Naive thymus-derived CD4-positive, alpha-beta T cell (primary cell): ENCODE data around the gene CSK. TPM values are rescaled to one million over a fixed set of nuclear protein-coding genes. Genes with fewer than 3 reads are reported as not detected.

ENCODE experiments used
- ATAC-seq: fragments of 150-1000 bp; cut with Tn5 transposase; 2 replicates; pipeline ENCODE4 v1.10.0; 2021; ENCODE audit warnings: mild to moderate bottlenecking, moderate library complexity
- CTCF ChIA-PET: fragments of 350-600 bp; sonication (Branson Sonifier 250); formaldehyde crosslinking; loops from one replicate; lab custom pipeline; 2021; ENCODE audit warnings: antibody characterized with exemption; lab: Charles Lee
- POLR2A ChIA-PET: fragments of 350-600 bp; sonication (Branson Sonifier 250); formaldehyde crosslinking; loops from one replicate; lab custom pipeline; 2021; ENCODE audit warnings: antibody characterized with exemption, inconsistent platforms; lab: Charles Lee
- DNase-seq, 9 donors: peaks; one replicate each; pipeline versions ENCODE4 v3.0.0 to v3.0.0-alpha.2; 2020 to 2022; ENCODE audit warnings: mixed read lengths in 1 of 9
- H3K27ac ChIP-seq: one replicate; pipeline ENCODE4 v1.7.0; 2013; ENCODE audit warnings: mild to moderate bottlenecking, low read depth, low read length, moderate library complexity
- H3K27me3 ChIP-seq, 2 donors: one replicate each; pipeline ENCODE4 v1.7.0; 2013; ENCODE audit warnings: low read length in 2 of 2, mild to moderate bottlenecking in 2 of 2, moderate library complexity in 2 of 2; ENCODE audit not compliant: control insufficient read depth in 2 of 2, insufficient read depth in 2 of 2
- H3K36me3 ChIP-seq, 3 experiments: 1 replicate in 2 of 3; 2 replicates in 1 of 3; pipeline ENCODE4 v1.7.0; 2013; ENCODE audit warnings: low read length in 3 of 3, mild to moderate bottlenecking in 3 of 3, moderate library complexity in 1 of 3; ENCODE audit not compliant: insufficient read depth in 3 of 3, control insufficient read depth in 2 of 3
- H3K4me1 ChIP-seq, 2 donors: one replicate each; pipeline ENCODE4 v1.7.0; 2013; ENCODE audit warnings: low read length in 2 of 2, mild to moderate bottlenecking in 2 of 2, moderate library complexity in 1 of 2; ENCODE audit not compliant: control insufficient read depth in 2 of 2, insufficient read depth in 2 of 2
- H3K4me3 ChIP-seq: 2 replicates; pipeline ENCODE4 v1.7.0; 2013; ENCODE audit warnings: mild to moderate bottlenecking, low read length
- H3K9me3 ChIP-seq, 3 experiments: 1 replicate in 2 of 3; 2 replicates in 1 of 3; pipeline ENCODE4 v1.7.0; 2013; ENCODE audit warnings: low read length in 3 of 3; ENCODE audit not compliant: control insufficient read depth in 2 of 3
- H3K27ac Mint-ChIP-seq, 9 donors: one replicate each; pipeline ENCODE4 v1.8.0; 2020 to 2022; ENCODE audit warnings: mixed read lengths in 9 of 9, mild to moderate bottlenecking in 8 of 9, moderate library complexity in 5 of 9, inconsistent platforms in 2 of 9
- H3K27me3 Mint-ChIP-seq, 5 donors: one replicate each; pipeline ENCODE4 v1.8.0; 2021 to 2022; ENCODE audit warnings: mixed read lengths in 5 of 5, mild to moderate bottlenecking in 1 of 5
- H3K36me3 Mint-ChIP-seq, 5 donors: one replicate each; pipeline ENCODE4 v1.8.0; 2020 to 2022; ENCODE audit warnings: mixed read lengths in 5 of 5, mild to moderate bottlenecking in 3 of 5, inconsistent platforms in 1 of 5
- H3K4me1 Mint-ChIP-seq, 7 donors: one replicate each; pipeline ENCODE4 v1.8.0; 2020 to 2022; ENCODE audit warnings: mixed read lengths in 7 of 7, mild to moderate bottlenecking in 3 of 7, inconsistent platforms in 1 of 7
- H3K4me3 Mint-ChIP-seq, 10 donors: one replicate each; pipeline ENCODE4 v1.8.0; 2020 to 2022; ENCODE audit warnings: mild to moderate bottlenecking in 10 of 10, mixed read lengths in 10 of 10, moderate library complexity in 6 of 10, inconsistent platforms in 2 of 10
- H3K9me3 Mint-ChIP-seq, 11 donors: one replicate each; pipeline ENCODE4 v1.8.0; 2020 to 2022; ENCODE audit warnings: mixed read lengths in 11 of 11, mild to moderate bottlenecking in 4 of 11, inconsistent platforms in 1 of 11, moderate library complexity in 1 of 11
- intact Hi-C, 2 donors: fragments of 100-400 bp; cut with micrococcal nuclease; formaldehyde crosslinking; loops; one replicate each; pipeline ENCODE4 v1.15.1; 2023
- polyA plus RNA-seq, 2 donors: library from polyadenylated mRNA; unstranded; fragments of 300-500 nt; fragmentation: Illumina TruSeq; gene quantifications; one replicate each; pipeline ENCODE4 v1.2.3, GENCODE V29; 2021
- total RNA-seq, 6 experiments: library from RNA in 5 of 6; stranded (reverse) in 5 of 6; gene quantifications; 1 replicate in 5 of 6; 2 replicates in 1 of 6; pipeline ENCODE4 v1.2.3 and lab custom pipeline; 2021 to 2026

The CSK gene
- total and polyA plus RNA-seq, 7 experiments from 2014 or later = 67.7 to 421 (median 214) TPM

GRCh38 chr15:74845208-74845568, 63.3 kb downstream of the CSK start:
- Histone ChIP-seq H3K27me3 (no peaks in the 10 kb centered on the region), H3K27ac (peak overlapping the region; percentile 79), H3K9me3 (no peaks in the 10 kb centered on the region), H3K36me3 (peaks cover 0 to 43% (median 0%) of the 10 kb centered on the region in 3 experiments), H3K4me1 (peaks cover 40 to 50% of the 10 kb centered on the region in 2 donors), H3K4me3 (peak overlapping the region; percentile 49)
- CTCF ChIA-PET = interaction anchor here (0.9 to 2.6 kb wide), 10 partner anchors 8 to 150 kb away, joined by 3 to 20 read pairs (median 6); partner anchors contain the start of genes FAM219B and SCAMP5
- Mint-ChIP-seq H3K27ac (peak overlapping the region; percentile 67 to 95 (median 94)), H3K9me3 (no peaks in the 10 kb centered on the region), H3K36me3 (peaks cover 5 to 40% (median 17%) of the 10 kb centered on the region in 5 donors), H3K27me3 (no peaks in the 10 kb centered on the region), H3K4me1 (peaks cover 26 to 62% (median 50%) of the 10 kb centered on the region in 7 donors), H3K4me3 (peak overlapping the region; percentile 51 to 95 (median 80))
- POLR2A ChIA-PET = interaction anchor here (0.6 to 4.4 kb wide), 18 partner anchors 9 to 607 kb away, joined by 3 to 44 read pairs (median 5); partner anchors contain the start of genes C15orf39, FAM219B, RPP25 and SCAMP2
- intact Hi-C loops = loop anchor here (1.0 to 10.0 kb wide), 5 partner anchors 14 to 610 kb away; partner anchors contain the start of genes C15orf39 (in 1 of the 2), SCAMP2 (in 1 of the 2) and SIN3A (in 1 of the 2)
- ATAC-seq (peak; percentile 39), DNase-seq (peak in 8 of 9 donors; percentile 33 to 64 (median 57))

- Histone ChIP-seq H3K36me3 (peaks cover 0 to 44% (median 3%) of the 10 kb centered on the region in 3 experiments), H3K4me1 (peaks cover 40 to 50% of the 10 kb centered on the region in 2 donors), H3K27me3 (no peaks in the 10 kb centered on the region), H3K27ac (peak overlapping the region; percentile 79), H3K4me3 (peak overlapping the region; percentile 49), H3K9me3 (no peaks in the 10 kb centered on the region)
- peak overlapping the region; percentile 67 to 95 (median 94) for H3K27ac Mint-ChIP-seq
- no peaks in the 10 kb centered on the region for H3K9me3 Mint-ChIP-seq
- peak in 4 of 9 donors; percentile 23 to 34 (median 28) for DNase-seq
- peaks cover 5 to 40% (median 17%) of the 10 kb centered on the region in 5 donors for H3K36me3 Mint-ChIP-seq
- CTCF ChIA-PET = interaction anchor here (1.2 to 2.6 kb wide), 4 partner anchors 23 to 60 kb away, joined by 3 to 11 read pairs (median 9); partner anchors contain the start of gene FAM219B
- POLR2A ChIA-PET = interaction anchor here (0.7 to 4.4 kb wide), 6 partner anchors 24 to 356 kb away, joined by 4 to 44 read pairs (median 14); partner anchors contain the start of genes C15orf39, FAM219B and RPP25
- peaks cover 26 to 59% (median 50%) of the 10 kb centered on the region in 7 donors for H3K4me1 Mint-ChIP-seq
- no peaks in the 10 kb centered on the region for H3K27me3 Mint-ChIP-seq
- ATAC-seq = no peak
- intact Hi-C loops = loop anchor here (1.0 to 10.0 kb wide), 5 partner anchors 13 to 609 kb away; partner anchors contain the start of genes C15orf39 (in 1 of the 2), SCAMP2 (in 1 of the 2) and SIN3A (in 1 of the 2)
- H3K4me3 Mint-ChIP-seq = peak overlapping the region; percentile 51 to 95 (median 80)
Observed at GRCh38 chr15:74845581-74845980, 63.7 kb downstream of the CSK start.

GRCh38 chr15:74847432-74847831, 65.6 kb downstream of the CSK start:
- peaks cover 14 to 41% (median 33%) of the 10 kb centered on the region in 7 donors for H3K4me1 Mint-ChIP-seq
- H3K9me3 Mint-ChIP-seq = no peaks in the 10 kb centered on the region
- ATAC-seq (no peak), DNase-seq (no peak)
- H3K9me3 ChIP-seq = no peaks in the 10 kb centered on the region
- no peaks in the 10 kb centered on the region for H3K27me3 Mint-ChIP-seq
- no peak overlapping the region for H3K4me3 Mint-ChIP-seq
- POLR2A ChIA-PET = interaction anchor here (0.6 to 1.0 kb wide), 5 partner anchors 20 to 55 kb away, joined by 3 to 4 read pairs (median 3); partner anchors contain the start of gene SCAMP2
- no peak overlapping the region for H3K27ac ChIP-seq
- peaks cover 9 to 56% (median 19%) of the 10 kb centered on the region in 3 experiments for H3K36me3 ChIP-seq
- no peaks in the 10 kb centered on the region for H3K27me3 ChIP-seq
- intact Hi-C loops = loop anchor here (10.0 kb wide), 2 partner anchors 357 to 607 kb away; partner anchors contain the start of genes C15orf39 (in 1 of the 2) and SIN3A (in 1 of the 2)
- peak overlapping the region; percentile 7 to 95 (median 72) for H3K27ac Mint-ChIP-seq
- no peak overlapping the region for H3K4me3 ChIP-seq
- CTCF ChIA-PET = interaction anchor here (0.6 to 2.0 kb wide), 4 partner anchors 23 to 54 kb away, joined by 3 to 10 read pairs (median 4); no protein-coding TSS in a partner anchor
- peaks cover 5 to 40% (median 17%) of the 10 kb centered on the region in 5 donors for H3K36me3 Mint-ChIP-seq
- H3K4me1 ChIP-seq = peaks cover 31% of the 10 kb centered on the region in 2 donors

GRCh38 chr15:74850393-74850792, 68.5 kb downstream of the CSK start:
- CTCF ChIA-PET = interaction anchor here (1.3 kb wide), 1 partner anchor 51 kb away, joined by 4 read pairs; no protein-coding TSS in a partner anchor
- H3K27ac Mint-ChIP-seq = peak overlapping the region in 4 of 9 donors; percentile 12 to 59 (median 48)

GRCh38 chr15:74851960-74852359, 70.1 kb downstream of the CSK start:
- Mint-ChIP-seq H3K27ac (peak overlapping the region in 3 of 9 donors; percentile 13 to 41 (median 19)), H3K4me3 (no peak overlapping the region), H3K9me3 (no peaks in the 10 kb centered on the region), H3K27me3 (no peaks in the 10 kb centered on the region), H3K36me3 (peaks cover 5 to 47% (median 18%) of the 10 kb centered on the region in 5 donors), H3K4me1 (peaks cover 0 to 19% (median 9%) of the 10 kb centered on the region in 7 donors)
- no peaks in the 10 kb centered on the region for H3K27me3 ChIP-seq
- intact Hi-C loops = no loop called here
- no peak for DNase-seq
- ATAC-seq = no peak
- H3K4me3 ChIP-seq = no peak overlapping the region
- ChIA-PET POLR2A (interaction anchor here (1.1 to 1.4 kb wide), 2 partner anchors 14 to 19 kb away, joined by 3 read pairs; no protein-coding TSS in a partner anchor), CTCF (interaction anchor here (1.2 to 1.7 kb wide), 3 partner anchors 8 to 69 kb away, joined by 3 to 6 read pairs (median 4); partner anchors contain the start of gene ULK3)
- H3K9me3 ChIP-seq = no peaks in the 10 kb centered on the region
- H3K4me1 ChIP-seq = peaks cover 0 to 4% of the 10 kb centered on the region in 2 donors
- no peak overlapping the region for H3K27ac ChIP-seq
- H3K36me3 ChIP-seq = peaks cover 10 to 77% (median 33%) of the 10 kb centered on the region in 3 experiments

More at GRCh38 chr15:74850393-74850792, 68.5 kb downstream of the CSK start:
- no peaks in the 10 kb centered on the region for H3K27me3 ChIP-seq
- Mint-ChIP-seq H3K9me3 (no peaks in the 10 kb centered on the region), H3K4me1 (peaks cover 5 to 19% (median 9%) of the 10 kb centered on the region in 7 donors), H3K36me3 (peaks cover 5 to 49% (median 20%) of the 10 kb centered on the region in 5 donors), H3K4me3 (no peak overlapping the region), H3K27me3 (no peaks in the 10 kb centered on the region)
- POLR2A ChIA-PET = interaction anchor here (0.5 to 2.3 kb wide), 3 partner anchors 44 to 570 kb away, joined by 3 to 4 read pairs (median 3); no protein-coding TSS in a partner anchor
- ATAC-seq (no peak), DNase-seq (no peak)
- H3K9me3 ChIP-seq = no peaks in the 10 kb centered on the region
- H3K4me1 ChIP-seq = peaks cover 8 to 9% of the 10 kb centered on the region in 2 donors
- no peak overlapping the region for H3K4me3 ChIP-seq
- H3K27ac ChIP-seq = no peak overlapping the region
- peaks cover 10 to 76% (median 33%) of the 10 kb centered on the region in 3 experiments for H3K36me3 ChIP-seq
- intact Hi-C loops = no loop called here
